Natural killer cell treated with Interleukin-12 subunit alpha and Interleukin-12 subunit beta and Interleukin-15 and Interleukin-18, amount 100 ng/mL, for 72 hours (primary cell): ENCODE results near the gene RBM42. TPM values are rescaled to one million over a fixed set of nuclear protein-coding genes. Genes with fewer than 3 reads are reported as not detected.
"Not testable (repeated sequence)": the region's sequence is repeated elsewhere in the genome, so short reads cannot be mapped to it uniquely, and the experiment has no call there.

ENCODE experiments used
- ATAC-seq, 2 donors: fragments of 150-1000 bp; cut with Tn5 transposase in 1 of 2; sonication (Bioruptor Pico), chemical (Tn5 transposase) in 1 of 2; 2 replicates each; pipeline ENCODE4 v1.10.0; 2021
- DNase-seq: peaks from one replicate; pipeline ENCODE4 v3.0.0; 2022; ENCODE audit warnings: low spot score
- H3K27ac Mint-ChIP-seq, 2 donors: 1 replicate in 1 of 2; 2 replicates in 1 of 2; pipeline ENCODE4 v1.8.0; 2022; ENCODE audit warnings: mixed read lengths in 2 of 2, mild to moderate bottlenecking in 1 of 2, moderate library complexity in 1 of 2
- H3K27me3 Mint-ChIP-seq, 2 donors: 1 replicate in 1 of 2; 2 replicates in 1 of 2; pipeline ENCODE4 v1.8.0; 2022; ENCODE audit warnings: mixed read lengths in 2 of 2
- H3K36me3 Mint-ChIP-seq: one replicate; pipeline ENCODE4 v1.8.0; 2022; ENCODE audit warnings: mixed read lengths
- H3K4me1 Mint-ChIP-seq, 2 donors: 1 replicate in 1 of 2; 2 replicates in 1 of 2; pipeline ENCODE4 v1.8.0; 2022; ENCODE audit warnings: low read depth in 2 of 2, mixed read lengths in 2 of 2, mild to moderate bottlenecking in 1 of 2
- H3K4me3 Mint-ChIP-seq: one replicate; pipeline ENCODE4 v1.8.0; 2022; ENCODE audit warnings: mixed read lengths
- H3K9me3 Mint-ChIP-seq: 2 replicates; pipeline ENCODE4 v1.8.0; 2022; ENCODE audit warnings: mixed read lengths
- total RNA-seq, 2 donors: library from RNA; stranded (reverse); gene quantifications; one replicate each; pipeline ENCODE4 v1.2.3, GENCODE V29; 2022

Gene RBM42
- total RNA-seq, 2 donors from 2014 or later, result 109 to 110 TPM

- Mint-ChIP-seq H3K4me3 (peak within 1 kb of the TSS; percentile 94), H3K9me3 (no peaks in the 10 kb centered on the region), H3K36me3 (no peaks in the 10 kb centered on the region), H3K27me3 (no peaks in the 10 kb centered on the region), H3K27ac (peak within 1 kb of the TSS; percentile 86 to 89), H3K4me1 (peaks cover 17 to 31% of the 10 kb centered on the region in 2 donors)
- peak; percentile 81 to 86 for ATAC-seq
- DNase-seq, result peak; percentile 97
These were observed 19.5 kb downstream of the RBM42 start, which contains the start of gene COX6B1 for GRCh38 chr19:35648017-35648961. TSS of gene COX6B1 (plus strand) at chr19:35648323. CDS start at chr19:35651244, 2,921 bp downstream.

DNA sequence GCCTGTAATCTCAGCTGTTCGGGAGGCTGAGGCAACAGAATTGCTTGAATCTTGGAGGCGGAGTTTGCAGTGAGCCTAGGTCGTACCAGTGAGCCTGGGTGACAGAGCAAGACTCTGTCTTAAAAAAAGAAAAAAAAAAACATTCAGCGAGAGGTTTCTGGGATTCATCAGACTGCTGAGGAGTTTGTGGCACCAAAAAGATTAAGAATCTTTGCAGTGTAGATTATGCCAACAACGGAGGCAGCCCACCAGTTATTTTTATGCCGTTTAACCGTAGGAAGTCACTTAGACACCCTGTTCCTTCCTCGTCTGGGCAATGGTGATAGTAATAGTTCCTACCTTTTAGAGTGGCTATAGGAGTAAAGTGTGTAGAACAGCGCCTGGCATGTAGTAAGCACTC, 21.7 kb downstream of the RBM42 start:
- no peak for ATAC-seq
- no peaks in the 10 kb centered on the region for H3K27me3 Mint-ChIP-seq
- no peak overlapping the region for H3K4me3 Mint-ChIP-seq
- H3K4me1 Mint-ChIP-seq, result peaks cover 7 to 19% of the 10 kb centered on the region in 2 donors
- H3K27ac Mint-ChIP-seq, result no peak overlapping the region
- peaks cover 5% of the 10 kb centered on the region for H3K36me3 Mint-ChIP-seq
- DNase-seq, result no peak
- H3K9me3 Mint-ChIP-seq, result no peaks in the 10 kb centered on the region

DNA sequence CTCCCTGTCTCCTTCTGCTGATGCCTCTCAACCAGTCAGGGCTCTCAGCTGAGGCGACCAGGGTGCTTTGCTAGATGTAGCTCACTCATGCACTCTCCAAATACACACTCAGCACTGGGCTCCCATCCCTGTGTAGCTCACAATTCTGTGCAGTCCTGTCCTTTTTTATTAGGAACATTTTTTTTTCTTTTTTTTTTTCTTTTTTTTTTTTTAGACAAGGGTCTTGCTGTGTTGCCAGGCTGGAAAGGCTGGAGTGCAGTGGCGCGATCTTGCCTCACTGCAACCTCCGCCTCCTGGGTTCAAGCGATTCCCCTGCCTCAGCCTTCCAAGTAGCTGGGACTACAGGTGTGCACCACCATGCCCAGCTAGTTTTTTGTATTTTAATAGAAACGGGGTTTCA, 26.0 kb downstream of the RBM42 start:
- H3K27me3 Mint-ChIP-seq, H3K9me3 Mint-ChIP-seq, H3K27ac Mint-ChIP-seq, H3K4me3 Mint-ChIP-seq, ATAC-seq: not testable (repeated sequence)
- peak; percentile 44 for DNase-seq
- H3K36me3 Mint-ChIP-seq, result peaks cover 18% of the 10 kb centered on the region
- H3K4me1 Mint-ChIP-seq, result peaks cover 0 to 21% of the 10 kb centered on the region in 2 donors

DNA sequence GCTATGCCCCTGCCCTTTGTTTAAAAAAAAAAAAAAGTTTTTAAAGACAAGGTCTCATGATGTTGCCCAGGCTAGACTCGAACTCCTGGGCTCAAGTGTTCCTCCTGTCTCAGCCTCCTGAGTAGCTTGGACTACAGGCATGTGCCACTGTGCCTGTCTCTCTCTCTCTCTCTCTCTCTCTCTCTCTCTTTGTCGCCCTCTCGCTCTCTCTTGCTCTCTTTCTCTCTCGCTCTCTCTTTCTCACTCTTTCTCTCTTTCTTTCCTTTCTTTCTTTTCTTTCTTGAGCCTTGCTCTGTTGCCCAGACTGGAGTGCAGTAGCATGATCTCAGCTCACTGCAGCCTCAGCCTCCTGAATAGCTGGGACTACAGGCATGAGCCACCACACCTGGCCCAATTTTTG, 26.8 kb downstream of the RBM42 start:
- Mint-ChIP-seq H3K4me3 (no peak overlapping the region), H3K36me3 (peaks cover 18% of the 10 kb centered on the region), H3K4me1 (peaks cover 0 to 21% of the 10 kb centered on the region in 2 donors), H3K27ac (no peak overlapping the region), H3K9me3 (no peaks in the 10 kb centered on the region), H3K27me3 (no peaks in the 10 kb centered on the region)
- ATAC-seq (no peak), DNase-seq (no peak)

DNA sequence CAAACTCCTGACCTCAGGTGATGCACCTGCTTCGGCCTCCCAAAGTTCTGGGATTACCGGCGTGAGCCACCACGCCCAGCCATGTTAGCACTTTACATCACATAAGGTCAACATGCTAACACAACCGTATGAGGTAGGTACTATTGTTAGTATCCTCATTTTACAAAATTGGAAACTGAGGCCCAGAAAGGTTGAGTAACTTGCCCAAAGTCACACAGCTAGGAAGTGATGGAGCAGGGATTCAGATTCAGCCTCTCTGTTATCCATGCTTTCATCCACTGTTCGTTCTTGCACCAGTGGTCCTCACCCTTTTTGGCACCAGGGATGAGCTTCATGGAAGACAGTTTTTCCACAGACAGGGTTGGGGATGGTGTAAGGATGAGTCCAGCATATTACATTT, 27.9 kb downstream of the RBM42 start:
- peaks cover 0 to 14% of the 10 kb centered on the region in 2 donors for H3K4me1 Mint-ChIP-seq
- no peak for DNase-seq
- H3K27ac Mint-ChIP-seq, result no peak overlapping the region
- H3K27me3 Mint-ChIP-seq, result no peaks in the 10 kb centered on the region
- no peak overlapping the region for H3K4me3 Mint-ChIP-seq
- no peaks in the 10 kb centered on the region for H3K9me3 Mint-ChIP-seq
- no peak for ATAC-seq
- peaks cover 18% of the 10 kb centered on the region for H3K36me3 Mint-ChIP-seq

DNA sequence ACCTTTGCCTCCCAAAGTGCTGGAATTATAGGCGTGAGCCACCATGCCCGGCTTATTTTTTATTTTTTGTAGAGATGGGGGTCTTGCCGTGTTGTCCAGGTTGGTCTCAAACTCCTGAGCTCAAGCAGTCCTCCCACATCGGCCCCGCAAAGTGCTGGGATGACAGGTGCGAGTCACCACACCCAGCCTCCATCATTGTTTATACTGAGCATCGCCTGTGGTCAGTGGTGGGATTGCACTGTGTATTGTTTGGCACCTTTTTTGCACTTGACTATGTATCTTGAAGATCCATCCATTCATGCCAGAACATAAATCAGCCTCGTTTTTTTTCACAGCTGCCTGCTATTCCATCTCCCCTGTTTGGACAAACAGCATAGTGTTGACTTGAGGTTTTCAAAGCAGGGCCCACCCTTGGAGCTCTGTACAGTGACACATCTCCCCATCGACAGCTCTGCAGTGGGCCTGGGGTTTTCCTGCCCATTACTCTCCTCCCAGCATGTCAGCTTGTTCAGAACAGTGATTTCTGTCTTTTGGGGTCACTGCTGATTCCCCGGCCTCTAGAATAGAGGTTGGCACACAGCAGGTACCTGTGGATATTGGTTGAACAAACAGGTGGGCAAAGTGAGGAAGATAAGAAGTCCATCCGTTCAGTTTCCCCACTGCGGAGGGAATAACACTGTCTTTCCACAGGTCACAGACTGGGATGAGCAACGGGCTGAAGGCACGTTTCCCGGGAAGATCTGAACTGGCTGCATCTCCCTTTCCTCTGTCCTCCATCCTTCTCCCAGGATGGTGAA, 29.3 kb downstream of the RBM42 start:
- Mint-ChIP-seq H3K4me3 (no peak overlapping the region), H3K27ac (no peak overlapping the region), H3K36me3 (peaks cover 23% of the 10 kb centered on the region), H3K27me3 (no peaks in the 10 kb centered on the region), H3K9me3 (no peaks in the 10 kb centered on the region), H3K4me1 (peaks cover 0 to 10% of the 10 kb centered on the region in 2 donors)
- DNase-seq (no peak), ATAC-seq (no peak)

GRCh38 chr19:35661995-35662340, 33.1 kb downstream of the RBM42 start:
- Mint-ChIP-seq H3K9me3 (no peaks in the 10 kb centered on the region), H3K4me3 (no peak overlapping the region), H3K27ac (no peak overlapping the region), H3K4me1 (peaks cover 0 to 4% of the 10 kb centered on the region in 2 donors), H3K36me3 (peaks cover 12% of the 10 kb centered on the region), H3K27me3 (no peaks in the 10 kb centered on the region)
- no peak for DNase-seq
- no peak for ATAC-seq

DNA sequence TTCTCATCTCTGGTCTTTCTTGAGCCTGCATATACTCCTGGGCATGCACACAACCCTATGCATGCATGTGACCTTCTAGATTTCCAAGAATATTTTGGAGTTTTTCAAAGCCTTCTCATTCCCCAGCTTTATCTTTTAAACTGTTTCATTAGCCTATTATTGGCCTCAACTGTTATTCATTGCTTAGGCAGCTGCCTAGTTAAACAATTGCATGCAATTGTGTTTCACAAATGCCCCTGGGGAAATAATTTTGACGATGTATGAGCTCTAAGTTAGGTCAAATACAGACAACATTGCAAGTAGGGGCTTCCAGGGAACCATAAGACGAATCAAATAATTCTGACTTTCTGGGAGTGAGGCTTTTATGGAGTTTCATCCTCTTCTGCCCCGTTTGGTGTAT, 35.1 kb downstream of the RBM42 start:
- Mint-ChIP-seq H3K27me3 (peaks cover 0 to under 1% of the 10 kb centered on the region in 2 donors), H3K9me3 (no peaks in the 10 kb centered on the region), H3K27ac (no peak overlapping the region), H3K4me3 (no peak overlapping the region), H3K36me3 (peaks cover 6% of the 10 kb centered on the region), H3K4me1 (no peaks in the 10 kb centered on the region)
- no peak for DNase-seq
- ATAC-seq, result no peak

GRCh38 chr19:35665157-35665556, 36.3 kb downstream of the RBM42 start:
- ATAC-seq (no peak), DNase-seq (no peak)
- Mint-ChIP-seq H3K27me3 (peaks cover 7 to 12% of the 10 kb centered on the region in 2 donors), H3K36me3 (peaks cover 6% of the 10 kb centered on the region), H3K4me1 (no peaks in the 10 kb centered on the region), H3K9me3 (no peaks in the 10 kb centered on the region), H3K4me3 (no peak overlapping the region), H3K27ac (no peak overlapping the region)

GRCh38 chr19:35665604-35666003, 36.8 kb downstream of the RBM42 start:
- H3K27ac Mint-ChIP-seq, result no peak overlapping the region
- H3K4me3 Mint-ChIP-seq, result no peak overlapping the region
- no peaks in the 10 kb centered on the region for H3K9me3 Mint-ChIP-seq
- DNase-seq, result no peak
- H3K4me1 Mint-ChIP-seq, result no peaks in the 10 kb centered on the region
- ATAC-seq, result no peak
- H3K36me3 Mint-ChIP-seq, result peaks cover 6% of the 10 kb centered on the region
- H3K27me3 Mint-ChIP-seq, result peaks cover 9 to 17% of the 10 kb centered on the region in 2 donors

- H3K27ac Mint-ChIP-seq, result no peak within 1 kb of the TSS
These were observed 37.5 kb downstream of the RBM42 start, which contains the start of gene UPK1A for GRCh38 chr19:35666251-35666913. TSS of gene UPK1A (plus strand) at chr19:35666517. CDS start at chr19:35666813, 296 bp downstream.

GRCh38 chr19:35669566-35669965, 40.7 kb downstream of the RBM42 start:
- Mint-ChIP-seq H3K27ac (no peak overlapping the region), H3K36me3 (no peaks in the 10 kb centered on the region), H3K27me3 (peaks cover 25 to 38% of the 10 kb centered on the region in 2 donors), H3K4me3 (no peak overlapping the region), H3K9me3 (no peaks in the 10 kb centered on the region), H3K4me1 (peaks cover 10 to 12% of the 10 kb centered on the region in 2 donors)
- ATAC-seq (no peak), DNase-seq (no peak)

More at GRCh38 chr19:35666251-35666913, 37.5 kb downstream of the RBM42 start, which contains the start of gene UPK1A:
- peak; percentile 22 to 40 for ATAC-seq
- Mint-ChIP-seq H3K9me3 (no peaks in the 10 kb centered on the region), H3K27me3 (peaks cover 11 to 20% of the 10 kb centered on the region in 2 donors), H3K4me3 (no peak within 1 kb of the TSS), H3K4me1 (no peaks in the 10 kb centered on the region), H3K36me3 (peaks cover 6% of the 10 kb centered on the region)
- no peak for DNase-seq

DNA sequence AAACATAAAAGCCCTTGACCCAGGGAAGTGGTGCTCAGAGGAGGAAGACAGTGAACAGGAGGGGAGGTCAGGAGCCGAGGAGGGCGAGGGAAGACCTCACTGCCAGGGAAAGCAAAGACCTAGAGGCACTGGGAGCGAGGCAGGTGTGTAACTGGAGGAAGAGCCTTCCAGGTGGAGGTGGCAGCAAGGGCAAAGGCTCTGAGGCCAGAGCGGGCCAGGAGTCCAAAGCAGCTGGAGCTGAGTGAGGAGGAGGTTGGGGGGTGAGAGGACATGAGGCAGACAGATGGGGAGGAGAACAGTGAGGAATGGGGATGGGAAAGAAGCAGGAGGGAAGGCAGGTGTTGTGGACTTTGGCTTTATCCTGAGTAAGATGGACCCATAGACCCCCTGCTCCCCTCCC, 41.1 kb downstream of the RBM42 start:
- no peak overlapping the region for H3K4me3 Mint-ChIP-seq
- peaks cover 25 to 38% of the 10 kb centered on the region in 2 donors for H3K27me3 Mint-ChIP-seq
- no peak for ATAC-seq
- H3K9me3 Mint-ChIP-seq, result no peaks in the 10 kb centered on the region
- no peaks in the 10 kb centered on the region for H3K36me3 Mint-ChIP-seq
- no peak for DNase-seq
- H3K4me1 Mint-ChIP-seq, result peaks cover 10 to 12% of the 10 kb centered on the region in 2 donors
- no peak overlapping the region for H3K27ac Mint-ChIP-seq
